K562 (cell line): ENCODE data around the gene TTC28. TPM values are rescaled to one million over a fixed set of nuclear protein-coding genes. Genes with fewer than 3 reads are reported as not detected.

Experiments
- ARID1B ChIP-seq: fragments of 450-650 bp; IDR thresholded peaks from 2 replicates; pipeline ENCODE4 v1.6.1; 2016; ENCODE audit warnings: antibody characterized with exemption, mild to moderate bottlenecking, inconsistent platforms
- DDX20 ChIP-seq: fragments of 450-650 bp; IDR thresholded peaks from 2 replicates; pipeline ENCODE4 v1.6.1; 2016; ENCODE audit warnings: missing genetic modification characterization, low read depth, mild to moderate bottlenecking, missing compliant biosample characterization, moderate library complexity
- EGR1 ChIP-seq: fragments of 450-650 bp; conservative IDR thresholded peaks from 2 replicates; pipeline ENCODE4 v1.6.1; 2017; ENCODE audit warnings: mild to moderate bottlenecking
- EP300 ChIP-seq: IDR thresholded peaks from 2 replicates; pipeline ENCODE4 v1.6.1; 2012; ENCODE audit warnings: low read length, improper control_type of control experiment
- ESRRA ChIP-seq: fragments of 450-650 bp; IDR thresholded peaks from 2 replicates; pipeline ENCODE4 v1.6.1; 2014; ENCODE audit warnings: low read depth, mild to moderate bottlenecking, moderate library complexity, borderline replicate concordance
- KDM1A ChIP-seq, 2 experiments: fragments of 450-650 bp; IDR thresholded peaks; 2 replicates each; pipeline ENCODE4 v1.6.1; 2016; ENCODE audit warnings: mild to moderate bottlenecking in 2 of 2
- KDM2B ChIP-seq: fragments of 250-450 bp; sonication (Bioruptor Pico); IDR thresholded peaks from 2 replicates; pipeline ENCODE4 v1.8.0; 2021; ENCODE audit warnings: mild to moderate bottlenecking, moderate library complexity
- MLLT1 ChIP-seq, 2 experiments: fragments of 450-650 bp; IDR thresholded peaks; 2 replicates each; pipeline ENCODE4 v1.6.1; 2016
- NEUROD1 ChIP-seq: fragments of 150-350 bp; IDR thresholded peaks from 2 replicates; pipeline ENCODE4 v1.6.1; 2014; ENCODE audit warnings: borderline replicate concordance, low read length, low read depth; ENCODE audit not compliant: partially characterized antibody
- RBM17 ChIP-seq: fragments of 200-400 bp; formaldehyde crosslinking; IDR thresholded peaks from 2 replicates; pipeline ENCODE4 v1.6.1; 2017; ENCODE audit warnings: low read depth, mild to moderate bottlenecking, low read length, borderline replicate concordance
- RCOR1 ChIP-seq, 2 experiments: IDR thresholded peaks; 2 replicates each; pipeline ENCODE4 v1.6.1; 2012; ENCODE audit warnings: low read depth in 2 of 2, low read length in 2 of 2, borderline replicate concordance in 1 of 2, improper control_type of control experiment in 1 of 2
- SMAD4 ChIP-seq: fragments of 250-450 bp; sonication (Bioruptor Pico); conservative IDR thresholded peaks from 2 replicates; pipeline ENCODE4 v1.8.0; 2021; ENCODE audit warnings: inconsistent platforms, mild to moderate bottlenecking, moderate library complexity
- SMARCA4 ChIP-seq: fragments of 450-650 bp; IDR thresholded peaks from 2 replicates; pipeline ENCODE4 v1.6.1; 2016
- SOX6 ChIP-seq: fragments of 450-650 bp; IDR thresholded peaks from 2 replicates; pipeline ENCODE4 v1.6.1; 2014; ENCODE audit warnings: mild to moderate bottlenecking
- TRIM28 ChIP-seq: fragments of 450-650 bp; IDR thresholded peaks from 2 replicates; pipeline ENCODE4 v1.6.1; 2017
- ZNF384 ChIP-seq: IDR thresholded peaks from 2 replicates; pipeline ENCODE4 v1.6.1; 2012; ENCODE audit warnings: low read depth, low read length, improper control_type of control experiment
- ZNF668 ChIP-seq: fragments of 250-450 bp; sonication (Bioruptor Pico); IDR thresholded peaks from 2 replicates; pipeline ENCODE4 v1.8.0; 2022; ENCODE audit warnings: mild to moderate bottlenecking, inconsistent platforms
- polyA plus RNA-seq, 8 experiments: library from polyadenylated mRNA; depleted of rRNA in 4 of 8; stranded (reverse) in 5 of 8; unstranded in 3 of 8; fragments of >200 nt; fragmentation: Nextera tagmentation in 2 of 8; fragmentation: Illumina TruSeq in 1 of 8; extraction: Ambion mirVana in 2 of 8; extraction: Trizol in 1 of 8; gene quantifications; 2 replicates each; pipeline versions ENCODE4 v1.2.1 to v1.2.3, GENCODE V29; 2011 to 2014; ENCODE audit warnings: inconsistent platforms in 1 of 8, missing spikeins in 1 of 8
- total RNA-seq, 7 experiments: library from RNA; depleted of rRNA in 6 of 7; stranded (reverse); fragments of >200 nt in 6 of 7; fragmentation: Illumina TruSeq in 2 of 7; extraction: Trizol in 2 of 7; gene quantifications; 2 replicates each; pipeline versions ENCODE4 v1.2.1 to v1.2.3, GENCODE V29; 2011 to 2021; ENCODE audit warnings: low replicate concordance in 1 of 7
- TF ChIP-seq, protein P1 (sequence below): sonication (generic); formaldehyde crosslinking; IDR thresholded peaks from 2 replicates; pipeline ENCODE4 v1.8.0; 2022; ENCODE audit warnings: missing genetic modification reagents, mild to moderate bottlenecking, borderline replicate concordance
- TF ChIP-seq, protein P2 (sequence below): fragments of 450-650 bp; IDR thresholded peaks from 2 replicates; pipeline ENCODE4 v1.6.1; 2016
- TF ChIP-seq, protein P3 (sequence below): fragments of 200-800 bp; sonication (Bioruptor generic); IDR thresholded peaks from 2 replicates; pipeline ENCODE4 v1.6.1; 2017; ENCODE audit warnings: missing genetic modification characterization, missing compliant biosample characterization
- TF ChIP-seq, protein P4 (sequence below), 2 experiments: fragments of 200-800 bp in 1 of 2; sonication (Bioruptor generic) in 1 of 2; sonication (generic) in 1 of 2; formaldehyde crosslinking in 1 of 2; IDR thresholded peaks in 1 of 2; conservative IDR thresholded peaks in 1 of 2; 2 replicates each; pipeline versions ENCODE4 v1.5.0 to v1.6.1; 2016 to 2020; ENCODE audit warnings: missing compliant biosample characterization in 1 of 2, missing genetic modification characterization in 1 of 2, missing genetic modification reagents in 1 of 2

The TTC28 gene
- total and polyA plus RNA-seq, 9 of the 15 experiments (the other 6 are each of a cell fraction or from before 2014, with no cell fraction given), result 0.22 to 10.7 (median 3.1) TPM

GRCh38 chr22:28674121-28674563, 5.5 kb downstream of the TTC28 start (continued):
- TF ChIP-seq DDX20, result no peak
- TF ChIP-seq, protein P1, sequence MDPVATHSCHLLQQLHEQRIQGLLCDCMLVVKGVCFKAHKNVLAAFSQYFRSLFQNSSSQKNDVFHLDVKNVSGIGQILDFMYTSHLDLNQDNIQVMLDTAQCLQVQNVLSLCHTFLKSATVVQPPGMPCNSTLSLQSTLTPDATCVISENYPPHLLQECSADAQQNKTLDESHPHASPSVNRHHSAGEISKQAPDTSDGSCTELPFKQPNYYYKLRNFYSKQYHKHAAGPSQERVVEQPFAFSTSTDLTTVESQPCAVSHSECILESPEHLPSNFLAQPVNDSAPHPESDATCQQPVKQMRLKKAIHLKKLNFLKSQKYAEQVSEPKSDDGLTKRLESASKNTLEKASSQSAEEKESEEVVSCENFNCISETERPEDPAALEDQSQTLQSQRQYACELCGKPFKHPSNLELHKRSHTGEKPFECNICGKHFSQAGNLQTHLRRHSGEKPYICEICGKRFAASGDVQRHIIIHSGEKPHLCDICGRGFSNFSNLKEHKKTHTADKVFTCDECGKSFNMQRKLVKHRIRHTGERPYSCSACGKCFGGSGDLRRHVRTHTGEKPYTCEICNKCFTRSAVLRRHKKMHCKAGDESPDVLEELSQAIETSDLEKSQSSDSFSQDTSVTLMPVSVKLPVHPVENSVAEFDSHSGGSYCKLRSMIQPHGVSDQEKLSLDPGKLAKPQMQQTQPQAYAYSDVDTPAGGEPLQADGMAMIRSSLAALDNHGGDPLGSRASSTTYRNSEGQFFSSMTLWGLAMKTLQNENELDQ, result no peak
- no peak for TF ChIP-seq TRIM28
- peak in 1 of 2 experiments; percentile 74; a peak in 1 of 4 replicates for TF ChIP-seq RCOR1 (IDR thresholded peaks at IDR 0.05; ENCODE audit: borderline replicate concordance in 1 of 2, low read depth in 2 of 2, low read length in 2 of 2)
- TF ChIP-seq, protein P2, sequence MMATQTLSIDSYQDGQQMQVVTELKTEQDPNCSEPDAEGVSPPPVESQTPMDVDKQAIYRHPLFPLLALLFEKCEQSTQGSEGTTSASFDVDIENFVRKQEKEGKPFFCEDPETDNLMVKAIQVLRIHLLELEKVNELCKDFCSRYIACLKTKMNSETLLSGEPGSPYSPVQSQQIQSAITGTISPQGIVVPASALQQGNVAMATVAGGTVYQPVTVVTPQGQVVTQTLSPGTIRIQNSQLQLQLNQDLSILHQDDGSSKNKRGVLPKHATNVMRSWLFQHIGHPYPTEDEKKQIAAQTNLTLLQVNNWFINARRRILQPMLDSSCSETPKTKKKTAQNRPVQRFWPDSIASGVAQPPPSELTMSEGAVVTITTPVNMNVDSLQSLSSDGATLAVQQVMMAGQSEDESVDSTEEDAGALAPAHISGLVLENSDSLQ, result 0 out of 2 replicates have a peak, but pooled peaks have one; percentile 17
- TF ChIP-seq ARID1B, result peak; percentile 47; the same call in 1 of the 2 replicates
- TF ChIP-seq, protein P3, sequence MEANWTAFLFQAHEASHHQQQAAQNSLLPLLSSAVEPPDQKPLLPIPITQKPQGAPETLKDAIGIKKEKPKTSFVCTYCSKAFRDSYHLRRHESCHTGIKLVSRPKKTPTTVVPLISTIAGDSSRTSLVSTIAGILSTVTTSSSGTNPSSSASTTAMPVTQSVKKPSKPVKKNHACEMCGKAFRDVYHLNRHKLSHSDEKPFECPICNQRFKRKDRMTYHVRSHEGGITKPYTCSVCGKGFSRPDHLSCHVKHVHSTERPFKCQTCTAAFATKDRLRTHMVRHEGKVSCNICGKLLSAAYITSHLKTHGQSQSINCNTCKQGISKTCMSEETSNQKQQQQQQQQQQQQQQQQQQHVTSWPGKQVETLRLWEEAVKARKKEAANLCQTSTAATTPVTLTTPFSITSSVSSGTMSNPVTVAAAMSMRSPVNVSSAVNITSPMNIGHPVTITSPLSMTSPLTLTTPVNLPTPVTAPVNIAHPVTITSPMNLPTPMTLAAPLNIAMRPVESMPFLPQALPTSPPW, result peak; percentile 14; the same call in 1 of the 2 replicates
- TF ChIP-seq SOX6, result peak; percentile 70; the same call in 1 of the 2 replicates
- no peak for TF ChIP-seq SMAD4 (CRISPR knock-in tag)
- TF ChIP-seq, protein P4, sequence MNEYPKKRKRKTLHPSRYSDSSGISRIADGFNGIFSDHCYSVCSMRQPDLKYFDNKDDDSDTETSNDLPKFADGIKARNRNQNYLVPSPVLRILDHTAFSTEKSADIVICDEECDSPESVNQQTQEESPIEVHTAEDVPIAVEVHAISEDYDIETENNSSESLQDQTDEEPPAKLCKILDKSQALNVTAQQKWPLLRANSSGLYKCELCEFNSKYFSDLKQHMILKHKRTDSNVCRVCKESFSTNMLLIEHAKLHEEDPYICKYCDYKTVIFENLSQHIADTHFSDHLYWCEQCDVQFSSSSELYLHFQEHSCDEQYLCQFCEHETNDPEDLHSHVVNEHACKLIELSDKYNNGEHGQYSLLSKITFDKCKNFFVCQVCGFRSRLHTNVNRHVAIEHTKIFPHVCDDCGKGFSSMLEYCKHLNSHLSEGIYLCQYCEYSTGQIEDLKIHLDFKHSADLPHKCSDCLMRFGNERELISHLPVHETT (CRISPR knock-in tag; conservative IDR thresholded peaks at IDR 0.05 in 1 of 2, IDR thresholded peaks at IDR 0.05 in 1 of 2), result no peak
- no peak for TF ChIP-seq EGR1
- no peak for TF ChIP-seq KDM2B (CRISPR knock-in tag)
- peak in 1 of 2 experiments; percentile 99; a peak in 2 of 4 replicates for TF ChIP-seq MLLT1 (IDR thresholded peaks at IDR 0.05)
- TF ChIP-seq SMARCA4, result peak; percentile 43; the same call in 1 of the 2 replicates
- TF ChIP-seq ZNF384, result peak; percentile 92
- TF ChIP-seq NEUROD1, result no peak
- TF ChIP-seq ESRRA, result peak; percentile 97; the same call in 1 of the 2 replicates
- TF ChIP-seq KDM1A (IDR thresholded peaks at IDR 0.05), result peak; percentile 72 to 80
- TF ChIP-seq EP300, result peak; percentile 72
- TF ChIP-seq RBM17, result no peak
- no peak for TF ChIP-seq ZNF668 (CRISPR knock-in tag)
